OCI-LY7 (cell line): Measurements from ENCODE around the gene FREY1. TPM values are rescaled to one million over a fixed set of nuclear protein-coding genes. Genes with fewer than 3 reads are reported as not detected.

Experiments used
- BruUV-seq: library from RNA; stranded (reverse); fragments of 400-500 nt; replicated peaks from 2 replicates; lab custom pipeline; 2021; lab: Mats Ljungman, UMichigan
- CTCF ChIA-PET: fragments of 300-600 bp; sonication (Branson Sonifier 250); formaldehyde crosslinking; loops from one replicate; lab custom pipeline; 2022; ENCODE audit warnings: antibody characterized with exemption; ENCODE audit not compliant: unreplicated experiment; lab: Charles Lee
- POLR2A ChIA-PET: fragments of 300-600 bp; sonication (Branson Sonifier 250); formaldehyde crosslinking; loops from one replicate; lab custom pipeline; 2022; ENCODE audit warnings: antibody characterized with exemption; lab: Charles Lee
- DNase-seq: peaks from one replicate; pipeline ENCODE4 v3.0.0-alpha.2; 2015; ENCODE audit warnings: low spot score
- H2AFZ ChIP-seq: fragments of 200-600 bp; sonication (generic), shearing (Covaris generic); 2 replicates; pipeline ENCODE4 v1.6.1; 2014; ENCODE audit warnings: mild to moderate bottlenecking, antibody characterized with exemption, low read length, moderate library complexity
- H3K27ac ChIP-seq: fragments of 200-600 bp; sonication (generic); 2 replicates; pipeline ENCODE4 v1.5.1; 2014; ENCODE audit warnings: mixed run types, low read depth, mild to moderate bottlenecking, moderate library complexity, low read length, inconsistent platforms; ENCODE audit not compliant: poor library complexity, severe bottlenecking
- H3K36me3 ChIP-seq: fragments of 200-600 bp; sonication (generic); 2 replicates; pipeline ENCODE4 v1.6.1; 2014; ENCODE audit warnings: mild to moderate bottlenecking, antibody characterized with exemption, low read length, moderate library complexity, mixed read lengths; ENCODE audit not compliant: insufficient read depth
- H3K4me1 ChIP-seq: fragments of 200-600 bp; sonication (generic); 2 replicates; pipeline ENCODE4 v1.5.1; 2014; ENCODE audit warnings: mild to moderate bottlenecking, low read length; ENCODE audit not compliant: insufficient read depth, poor library complexity, severe bottlenecking
- H3K4me2 ChIP-seq: fragments of 200-600 bp; sonication (generic); 2 replicates; pipeline ENCODE4 v1.6.1; 2014; ENCODE audit warnings: mild to moderate bottlenecking, low read length
- H3K4me3 ChIP-seq: fragments of 200-600 bp; sonication (generic); 2 replicates; pipeline ENCODE4 v1.5.1; 2014; ENCODE audit warnings: mild to moderate bottlenecking, low read depth, low read length; ENCODE audit not compliant: poor library complexity, severe bottlenecking
- H3K79me2 ChIP-seq: fragments of 200-600 bp; sonication (generic); 2 replicates; pipeline ENCODE4 v1.6.1; 2016; ENCODE audit warnings: low read depth, mild to moderate bottlenecking, low read length, moderate library complexity, mixed read lengths; ENCODE audit not compliant: insufficient read depth
- H3K9me2 ChIP-seq: fragments of 200-600 bp; sonication (generic); 2 replicates; pipeline ENCODE4 v1.6.1; 2016; ENCODE audit warnings: mild to moderate bottlenecking, low read length, mixed read lengths; ENCODE audit not compliant: insufficient read depth
- H3K9me3 ChIP-seq: fragments of 200-600 bp; sonication (generic); 2 replicates; pipeline ENCODE4 v1.6.1; 2014; ENCODE audit warnings: mild to moderate bottlenecking, mixed run types, low read length, mixed read lengths
- H4K20me1 ChIP-seq: fragments of 200-600 bp; sonication (generic); 2 replicates; pipeline ENCODE4 v1.6.1; 2014; ENCODE audit warnings: mild to moderate bottlenecking, antibody characterized with exemption, low read length, moderate library complexity, mixed read lengths; ENCODE audit not compliant: insufficient read depth
- CTCF ChIP-seq: fragments of 200-600 bp; sonication (generic); conservative IDR thresholded peaks from 2 replicates; pipeline ENCODE4 v1.5.1; 2014; ENCODE audit warnings: mild to moderate bottlenecking, antibody characterized with exemption, low read length, moderate library complexity, mixed read lengths
- EZH2phosphoT487 ChIP-seq: fragments of 200-600 bp; sonication (generic); IDR thresholded peaks from 2 replicates; pipeline ENCODE4 v1.6.1; 2018; ENCODE audit warnings: low read depth, borderline replicate concordance, mild to moderate bottlenecking, mixed run types, antibody characterized with exemption, low read length, moderate library complexity, mixed read lengths
- intact Hi-C: fragments of 100-400 bp; cut with micrococcal nuclease; formaldehyde crosslinking; loops from one replicate; pipeline ENCODE4 v1.10.0; 2022; ENCODE audit not compliant: unreplicated experiment
- total RNA-seq, 2 experiments: library from RNA; depleted of rRNA in 1 of 2; stranded (reverse); fragments of >200 nt in 1 of 2; shearing (Covaris generic) in 1 of 2; gene quantifications; 2 replicates each; pipeline ENCODE4 v1.2.3, GENCODE V29; 2014 to 2022

The FREY1 gene
- total RNA-seq, 2 experiments from 2014 or later: 3.3 to 3.7 TPM

GRCh38 chr11:45926536-45927331, 19.7 kb upstream of the FREY1 start:
- intact Hi-C loops: no loop called here
- H3K4me2 ChIP-seq: no peak overlapping the region
- H3K9me3 ChIP-seq: no peaks in the 10 kb centered on the region
- no peak overlapping the region for H2AFZ ChIP-seq
- H3K9me2 ChIP-seq: no peaks in the 10 kb centered on the region
- TF ChIP-seq EZH2phosphoT487 (no peak), CTCF (no peak)
- CTCF ChIA-PET: no interaction called here
- H3K4me1 ChIP-seq: peaks cover 57% of the 10 kb centered on the region
- BruUV-seq: no TSS peak
- no peaks in the 10 kb centered on the region for H4K20me1 ChIP-seq
- no peak for DNase-seq
- H3K79me2 ChIP-seq: peaks cover 6% of the 10 kb centered on the region; the same call in 1 of the 2 replicates
- POLR2A ChIA-PET: interaction anchor here (0.8 to 1.0 kb wide), 3 partner anchors 10 to 80 kb away, joined by 3 to 4 read pairs (median 3); no protein-coding TSS in a partner anchor
- no peak overlapping the region for H3K27ac ChIP-seq
- no peak overlapping the region for H3K4me3 ChIP-seq
- peaks cover 2% of the 10 kb centered on the region; the same call in 1 of the 2 replicates for H3K36me3 ChIP-seq

- H2AFZ ChIP-seq: no peak overlapping the region
- no peak overlapping the region for H3K4me2 ChIP-seq
- H3K36me3 ChIP-seq: no peaks in the 10 kb centered on the region
- H3K79me2 ChIP-seq: no peaks in the 10 kb centered on the region
- H3K4me3 ChIP-seq: no peak overlapping the region
- POLR2A ChIA-PET: interaction anchor here (0.6 to 1.3 kb wide), 3 partner anchors 10 to 174 kb away, joined by 3 read pairs; no protein-coding TSS in a partner anchor
- BruUV-seq: no TSS peak
- CTCF ChIA-PET: no interaction called here
- no peak for DNase-seq
- no peaks in the 10 kb centered on the region for H4K20me1 ChIP-seq
- H3K9me2 ChIP-seq: no peaks in the 10 kb centered on the region
- TF ChIP-seq EZH2phosphoT487 (no peak), CTCF (no peak)
- peaks cover 52% of the 10 kb centered on the region for H3K4me1 ChIP-seq
- no peak overlapping the region for H3K27ac ChIP-seq
- no peaks in the 10 kb centered on the region for H3K9me3 ChIP-seq
- intact Hi-C loops: no loop called here
Measured at GRCh38 chr11:45926001-45926401, 18.9 kb upstream of the FREY1 start.

- H3K4me2 ChIP-seq: no peak overlapping the region
- ChIA-PET CTCF (no interaction called here), POLR2A (interaction anchor here (0.6 to 1.3 kb wide), 2 partner anchors 11 to 174 kb away, joined by 3 read pairs; no protein-coding TSS in a partner anchor)
- no peaks in the 10 kb centered on the region for H3K9me3 ChIP-seq
- TF ChIP-seq CTCF: no peak
- no peak for TF ChIP-seq EZH2phosphoT487
- H3K79me2 ChIP-seq: no peaks in the 10 kb centered on the region
- no peak overlapping the region for H2AFZ ChIP-seq
- no peaks in the 10 kb centered on the region for H4K20me1 ChIP-seq
- no peaks in the 10 kb centered on the region for H3K36me3 ChIP-seq
- intact Hi-C loops: no loop called here
- BruUV-seq: no TSS peak
- H3K4me1 ChIP-seq: peaks cover 48% of the 10 kb centered on the region
- no peak for DNase-seq
- H3K4me3 ChIP-seq: no peak overlapping the region
- H3K27ac ChIP-seq: no peak overlapping the region
- H3K9me2 ChIP-seq: no peaks in the 10 kb centered on the region
Measured at GRCh38 chr11:45925550-45925949, 18.5 kb upstream of the FREY1 start.
